HEK293 (cell line): ENCODE data around the gene AIPL1.

Experiments used
- CTCF ChIA-PET: fragments of 350-600 bp; formaldehyde crosslinking; extraction: SDS; loops from one replicate; lab custom pipeline; 2021; ENCODE audit warnings: antibody characterized with exemption; lab: Yijun Ruan, JAX
- POLR2A ChIA-PET: fragments of 300-600 bp; formaldehyde crosslinking; extraction: SDS; loops from one replicate; lab custom pipeline; 2020; ENCODE audit warnings: antibody characterized with exemption, inconsistent platforms; lab: Yijun Ruan, JAX
- H3K27ac ChIP-seq: fragments of 200-500 bp; sonication (Bioruptor generic); 2 replicates; pipeline ENCODE4 v1.5.1; 2014; ENCODE audit warnings: low read depth, low read length, control low read depth, inconsistent platforms; ENCODE audit errors: extremely low read depth
- H3K36me3 ChIP-seq, 2 experiments: fragments of 200-500 bp in 1 of 2; sonication (Bioruptor generic) in 1 of 2; 1 replicate in 1 of 2; 2 replicates in 1 of 2; pipeline ENCODE4 v1.5.1; 2014 to 2017; ENCODE audit warnings: inconsistent platforms in 2 of 2, low read length in 2 of 2; ENCODE audit not compliant: control insufficient read depth in 2 of 2, insufficient read depth in 1 of 2
- H3K4me1 ChIP-seq: fragments of 200-500 bp; sonication (Bioruptor generic); 2 replicates; pipeline ENCODE4 v1.5.1; 2014; ENCODE audit warnings: mild to moderate bottlenecking, low read length, inconsistent platforms; ENCODE audit not compliant: control insufficient read depth, insufficient read depth
- H3K4me3 ChIP-seq: 2 replicates; pipeline ENCODE4 v1.5.1; 2011; ENCODE audit warnings: low read depth, mild to moderate bottlenecking, control low read depth, low read length, moderate library complexity
- H3K9me3 ChIP-seq: fragments of 200-500 bp; sonication (Bioruptor generic); 2 replicates; pipeline ENCODE4 v1.5.1; 2014; ENCODE audit warnings: low read depth, low read length, inconsistent platforms; ENCODE audit not compliant: control insufficient read depth, insufficient read depth
- BCL11A ChIP-seq: fragments of 450-650 bp; formaldehyde crosslinking; IDR thresholded peaks from 2 replicates; pipeline ENCODE4 v1.5.1; 2016; ENCODE audit warnings: low read depth, missing biosample characterization, missing genetic modification characterization
- GFI1B ChIP-seq: fragments of 450-650 bp; formaldehyde crosslinking; IDR thresholded peaks from 2 replicates; pipeline ENCODE4 v1.5.1; 2016; ENCODE audit warnings: missing biosample characterization, missing genetic modification characterization
- IKZF3 ChIP-seq: fragments of 450-650 bp; IDR thresholded peaks from 2 replicates; pipeline ENCODE4 v1.5.0; 2018; ENCODE audit warnings: missing biosample characterization, mild to moderate bottlenecking, missing genetic modification characterization, moderate library complexity
- OVOL3 ChIP-seq: fragments of 450-650 bp; formaldehyde crosslinking; IDR thresholded peaks from 2 replicates; pipeline ENCODE4 v1.5.1; 2016; ENCODE audit warnings: missing biosample characterization, missing genetic modification characterization
- PRDM1 ChIP-seq: fragments of 450-650 bp; formaldehyde crosslinking; IDR thresholded peaks from 2 replicates; pipeline ENCODE4; 2016; ENCODE audit warnings: missing biosample characterization, missing genetic modification characterization
- ZIC2 ChIP-seq: fragments of 450-650 bp; formaldehyde crosslinking; IDR thresholded peaks from 2 replicates; pipeline ENCODE4 v1.5.1; 2016; ENCODE audit warnings: missing biosample characterization, missing genetic modification characterization
- ZNF2 ChIP-seq: fragments of 450-650 bp; formaldehyde crosslinking; IDR thresholded peaks from 2 replicates; pipeline ENCODE4 v1.5.1; 2016; ENCODE audit warnings: missing biosample characterization, missing genetic modification characterization
- ZNF335 ChIP-seq: fragments of 450-650 bp; formaldehyde crosslinking; conservative IDR thresholded peaks from 2 replicates; pipeline ENCODE4 v1.5.1; 2016; ENCODE audit warnings: missing biosample characterization, missing genetic modification characterization
- ZNF354C ChIP-seq: fragments of 450-650 bp; formaldehyde crosslinking; IDR thresholded peaks from 2 replicates; pipeline ENCODE4 v1.5.1; 2016; ENCODE audit warnings: missing biosample characterization, missing genetic modification characterization, low read depth, borderline replicate concordance
- ZNF423 ChIP-seq: fragments of 450-650 bp; formaldehyde crosslinking; IDR thresholded peaks from 2 replicates; pipeline ENCODE4 v1.5.1; 2016; ENCODE audit warnings: missing biosample characterization, missing genetic modification characterization
- ZNF600 ChIP-seq: fragments of 450-650 bp; formaldehyde crosslinking; IDR thresholded peaks from 2 replicates; pipeline ENCODE4 v1.5.1; 2016; ENCODE audit warnings: missing biosample characterization, missing genetic modification characterization
- ZSCAN30 ChIP-seq: fragments of 450-650 bp; IDR thresholded peaks from 2 replicates; pipeline ENCODE4 v1.5.1; 2018; ENCODE audit warnings: missing biosample characterization, mild to moderate bottlenecking, missing genetic modification characterization, moderate library complexity
- ZXDB ChIP-seq: fragments of 450-650 bp; formaldehyde crosslinking; IDR thresholded peaks from 2 replicates; pipeline ENCODE4 v1.5.1; 2016; ENCODE audit warnings: missing biosample characterization, missing genetic modification characterization
- TF ChIP-seq, protein P1 (sequence below): fragments of 450-650 bp; formaldehyde crosslinking; IDR thresholded peaks from 2 replicates; pipeline ENCODE4 v1.5.1; 2017; ENCODE audit warnings: missing biosample characterization, missing genetic modification characterization
- TF ChIP-seq, protein P2 (sequence below): fragments of 450-650 bp; IDR thresholded peaks from 2 replicates; pipeline ENCODE4 v1.5.1; 2018; ENCODE audit warnings: missing biosample characterization, mild to moderate bottlenecking, missing genetic modification characterization
- TF ChIP-seq, protein P3 (sequence below): fragments of 450-650 bp; formaldehyde crosslinking; IDR thresholded peaks from 2 replicates; pipeline ENCODE4 v1.5.1; 2016; ENCODE audit warnings: missing biosample characterization, missing genetic modification characterization
- TF ChIP-seq, protein P4 (sequence below): fragments of 450-650 bp; formaldehyde crosslinking; conservative IDR thresholded peaks from 2 replicates; pipeline ENCODE4 v1.5.1; 2016; ENCODE audit warnings: low read depth, missing biosample characterization, missing genetic modification characterization
- TF ChIP-seq, protein P5 (sequence below): fragments of 450-650 bp; formaldehyde crosslinking; IDR thresholded peaks from 2 replicates; pipeline ENCODE4 v1.5.1; 2016; ENCODE audit warnings: missing biosample characterization, missing genetic modification characterization

AIPL1 gene

DNA sequence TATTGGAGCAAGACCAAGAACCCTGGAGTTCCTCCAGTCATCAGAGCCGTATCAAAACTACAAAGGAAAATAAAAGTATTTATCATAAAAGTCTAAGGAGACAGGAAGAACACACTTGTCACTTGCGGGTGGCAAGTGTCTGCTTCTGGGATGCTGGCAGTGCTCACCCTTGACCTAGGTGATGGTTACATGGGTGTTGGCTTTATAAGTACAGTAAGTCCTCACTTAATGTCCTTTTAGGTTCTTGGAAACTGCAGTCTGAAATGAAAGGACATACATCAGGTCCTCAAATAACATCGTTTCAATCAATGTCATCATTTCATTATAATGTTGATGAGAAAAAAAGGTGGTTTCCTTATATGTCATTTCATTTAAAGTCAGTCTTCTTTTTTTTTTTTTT, 3.0 kb upstream of the AIPL1 start:
- H3K36me3 ChIP-seq = no peaks in the 10 kb centered on the region
- CTCF ChIA-PET = no interaction called here
- TF ChIP-seq BCL11A (tag by site-specific recombination) (no peak), ZNF354C (tag by site-specific recombination) (no peak), ZIC2 (tag by site-specific recombination) (no peak), IKZF3 (tag by site-specific recombination) (no peak), PRDM1 (no peak), ZNF335 (no peak), ZNF423 (tag by site-specific recombination) (no peak), ZXDB (tag by site-specific recombination) (no peak), ZNF2 (no peak), OVOL3 (no peak), ZSCAN30 (tag by site-specific recombination) (no peak), GFI1B (tag by site-specific recombination) (no peak), ZNF600 (tag by site-specific recombination) (no peak)
- TF ChIP-seq, protein P1, sequence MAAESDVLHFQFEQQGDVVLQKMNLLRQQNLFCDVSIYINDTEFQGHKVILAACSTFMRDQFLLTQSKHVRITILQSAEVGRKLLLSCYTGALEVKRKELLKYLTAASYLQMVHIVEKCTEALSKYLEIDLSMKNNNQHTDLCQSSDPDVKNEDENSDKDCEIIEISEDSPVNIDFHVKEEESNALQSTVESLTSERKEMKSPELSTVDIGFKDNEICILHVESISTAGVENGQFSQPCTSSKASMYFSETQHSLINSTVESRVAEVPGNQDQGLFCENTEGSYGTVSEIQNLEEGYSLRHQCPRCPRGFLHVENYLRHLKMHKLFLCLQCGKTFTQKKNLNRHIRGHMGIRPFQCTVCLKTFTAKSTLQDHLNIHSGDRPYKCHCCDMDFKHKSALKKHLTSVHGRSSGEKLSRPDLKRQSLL (tag by site-specific recombination) = no peak
- TF ChIP-seq, protein P2, sequence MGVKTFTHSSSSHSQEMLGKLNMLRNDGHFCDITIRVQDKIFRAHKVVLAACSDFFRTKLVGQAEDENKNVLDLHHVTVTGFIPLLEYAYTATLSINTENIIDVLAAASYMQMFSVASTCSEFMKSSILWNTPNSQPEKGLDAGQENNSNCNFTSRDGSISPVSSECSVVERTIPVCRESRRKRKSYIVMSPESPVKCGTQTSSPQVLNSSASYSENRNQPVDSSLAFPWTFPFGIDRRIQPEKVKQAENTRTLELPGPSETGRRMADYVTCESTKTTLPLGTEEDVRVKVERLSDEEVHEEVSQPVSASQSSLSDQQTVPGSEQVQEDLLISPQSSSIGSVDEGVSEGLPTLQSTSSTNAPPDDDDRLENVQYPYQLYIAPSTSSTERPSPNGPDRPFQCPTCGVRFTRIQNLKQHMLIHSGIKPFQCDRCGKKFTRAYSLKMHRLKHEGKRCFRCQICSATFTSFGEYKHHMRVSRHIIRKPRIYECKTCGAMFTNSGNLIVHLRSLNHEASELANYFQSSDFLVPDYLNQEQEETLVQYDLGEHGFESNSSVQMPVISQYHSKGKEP (tag by site-specific recombination) = no peak
- TF ChIP-seq, protein P3, sequence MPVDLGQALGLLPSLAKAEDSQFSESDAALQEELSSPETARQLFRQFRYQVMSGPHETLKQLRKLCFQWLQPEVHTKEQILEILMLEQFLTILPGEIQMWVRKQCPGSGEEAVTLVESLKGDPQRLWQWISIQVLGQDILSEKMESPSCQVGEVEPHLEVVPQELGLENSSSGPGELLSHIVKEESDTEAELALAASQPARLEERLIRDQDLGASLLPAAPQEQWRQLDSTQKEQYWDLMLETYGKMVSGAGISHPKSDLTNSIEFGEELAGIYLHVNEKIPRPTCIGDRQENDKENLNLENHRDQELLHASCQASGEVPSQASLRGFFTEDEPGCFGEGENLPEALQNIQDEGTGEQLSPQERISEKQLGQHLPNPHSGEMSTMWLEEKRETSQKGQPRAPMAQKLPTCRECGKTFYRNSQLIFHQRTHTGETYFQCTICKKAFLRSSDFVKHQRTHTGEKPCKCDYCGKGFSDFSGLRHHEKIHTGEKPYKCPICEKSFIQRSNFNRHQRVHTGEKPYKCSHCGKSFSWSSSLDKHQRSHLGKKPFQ (tag by site-specific recombination) = no peak
- TF ChIP-seq, protein P4, sequence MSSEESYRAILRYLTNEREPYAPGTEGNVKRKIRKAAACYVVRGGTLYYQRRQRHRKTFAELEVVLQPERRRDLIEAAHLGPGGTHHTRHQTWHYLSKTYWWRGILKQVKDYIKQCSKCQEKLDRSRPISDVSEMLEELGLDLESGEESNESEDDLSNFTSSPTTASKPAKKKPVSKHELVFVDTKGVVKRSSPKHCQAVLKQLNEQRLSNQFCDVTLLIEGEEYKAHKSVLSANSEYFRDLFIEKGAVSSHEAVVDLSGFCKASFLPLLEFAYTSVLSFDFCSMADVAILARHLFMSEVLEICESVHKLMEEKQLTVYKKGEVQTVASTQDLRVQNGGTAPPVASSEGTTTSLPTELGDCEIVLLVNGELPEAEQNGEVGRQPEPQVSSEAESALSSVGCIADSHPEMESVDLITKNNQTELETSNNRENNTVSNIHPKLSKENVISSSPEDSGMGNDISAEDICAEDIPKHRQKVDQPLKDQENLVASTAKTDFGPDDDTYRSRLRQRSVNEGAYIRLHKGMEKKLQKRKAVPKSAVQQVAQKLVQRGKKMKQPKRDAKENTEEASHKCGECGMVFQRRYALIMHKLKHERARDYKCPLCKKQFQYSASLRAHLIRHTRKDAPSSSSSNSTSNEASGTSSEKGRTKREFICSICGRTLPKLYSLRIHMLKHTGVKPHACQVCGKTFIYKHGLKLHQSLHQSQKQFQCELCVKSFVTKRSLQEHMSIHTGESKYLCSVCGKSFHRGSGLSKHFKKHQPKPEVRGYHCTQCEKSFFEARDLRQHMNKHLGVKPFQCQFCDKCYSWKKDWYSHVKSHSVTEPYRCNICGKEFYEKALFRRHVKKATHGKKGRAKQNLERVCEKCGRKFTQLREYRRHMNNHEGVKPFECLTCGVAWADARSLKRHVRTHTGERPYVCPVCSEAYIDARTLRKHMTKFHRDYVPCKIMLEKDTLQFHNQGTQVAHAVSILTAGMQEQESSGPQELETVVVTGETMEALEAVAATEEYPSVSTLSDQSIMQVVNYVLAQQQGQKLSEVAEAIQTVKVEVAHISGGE = no peak
- TF ChIP-seq, protein P5, sequence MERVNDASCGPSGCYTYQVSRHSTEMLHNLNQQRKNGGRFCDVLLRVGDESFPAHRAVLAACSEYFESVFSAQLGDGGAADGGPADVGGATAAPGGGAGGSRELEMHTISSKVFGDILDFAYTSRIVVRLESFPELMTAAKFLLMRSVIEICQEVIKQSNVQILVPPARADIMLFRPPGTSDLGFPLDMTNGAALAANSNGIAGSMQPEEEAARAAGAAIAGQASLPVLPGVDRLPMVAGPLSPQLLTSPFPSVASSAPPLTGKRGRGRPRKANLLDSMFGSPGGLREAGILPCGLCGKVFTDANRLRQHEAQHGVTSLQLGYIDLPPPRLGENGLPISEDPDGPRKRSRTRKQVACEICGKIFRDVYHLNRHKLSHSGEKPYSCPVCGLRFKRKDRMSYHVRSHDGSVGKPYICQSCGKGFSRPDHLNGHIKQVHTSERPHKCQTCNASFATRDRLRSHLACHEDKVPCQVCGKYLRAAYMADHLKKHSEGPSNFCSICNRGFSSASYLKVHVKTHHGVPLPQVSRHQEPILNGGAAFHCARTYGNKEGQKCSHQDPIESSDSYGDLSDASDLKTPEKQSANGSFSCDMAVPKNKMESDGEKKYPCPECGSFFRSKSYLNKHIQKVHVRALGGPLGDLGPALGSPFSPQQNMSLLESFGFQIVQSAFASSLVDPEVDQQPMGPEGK = no peak
- POLR2A ChIA-PET = no interaction called here
- H3K9me3 ChIP-seq = no peaks in the 10 kb centered on the region
- no peaks in the 10 kb centered on the region for H3K4me1 ChIP-seq
- H3K4me3 ChIP-seq = no peak overlapping the region
- no peak overlapping the region for H3K27ac ChIP-seq
